ENCODE measurements around the gene PPP1R15B.

PPP1R15B gene

GRCh38 chr1:204420039-204421004, 8.7 kb upstream of the PPP1R15B start:
- no peak for DNase-seq

GRCh38 chr1:204419064-204419403, 7.4 kb upstream of the PPP1R15B start:
- peak; percentile 74 for DNase-seq

- peak; percentile 57 for DNase-seq
These were observed 6.8 kb upstream of the PPP1R15B start for GRCh38 chr1:204418174-204419063.

DNA sequence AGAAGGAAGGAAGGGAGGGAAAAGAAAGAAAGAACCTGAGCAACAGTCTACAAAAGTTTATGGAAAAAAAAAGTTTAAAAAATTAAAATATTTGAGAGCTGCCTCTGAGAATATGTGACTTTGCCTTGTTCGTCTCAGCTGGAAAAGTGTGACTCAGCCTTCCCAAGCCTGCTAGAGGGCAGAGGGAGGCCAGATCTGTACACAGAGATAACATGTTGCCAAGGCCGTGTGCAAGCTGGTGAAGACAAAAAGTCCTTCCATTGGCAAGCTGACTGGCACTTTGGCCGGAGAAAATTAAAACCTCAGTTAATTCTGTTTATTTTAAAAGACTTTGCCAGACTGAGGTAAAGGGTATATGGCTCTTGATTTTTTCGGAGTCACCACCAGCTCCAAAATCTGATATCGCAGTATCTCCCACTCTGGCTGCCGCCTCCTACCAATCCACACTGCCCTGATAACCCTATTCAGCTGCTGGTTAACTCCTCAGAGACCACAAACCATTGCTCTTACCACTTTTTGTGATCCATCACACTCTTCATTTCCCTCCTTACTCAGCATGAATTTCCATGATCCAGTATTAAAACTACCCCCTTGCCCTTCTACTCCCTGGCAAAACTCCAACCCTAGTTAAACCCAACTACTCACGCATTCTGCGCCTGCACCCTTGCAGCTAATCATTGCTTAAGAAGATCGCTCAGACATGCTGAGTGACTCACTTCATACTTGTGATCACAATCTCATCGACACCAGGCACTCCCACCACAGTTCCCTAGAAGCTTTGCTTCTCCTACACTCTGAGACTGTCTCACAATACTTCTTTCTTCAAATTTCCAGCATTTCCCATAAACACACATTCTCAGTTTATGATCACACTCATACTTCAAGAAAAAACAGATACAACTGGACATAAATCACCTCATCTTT, 5.7 kb upstream of the PPP1R15B start:
- peak; percentile 95 for DNase-seq

DNA sequence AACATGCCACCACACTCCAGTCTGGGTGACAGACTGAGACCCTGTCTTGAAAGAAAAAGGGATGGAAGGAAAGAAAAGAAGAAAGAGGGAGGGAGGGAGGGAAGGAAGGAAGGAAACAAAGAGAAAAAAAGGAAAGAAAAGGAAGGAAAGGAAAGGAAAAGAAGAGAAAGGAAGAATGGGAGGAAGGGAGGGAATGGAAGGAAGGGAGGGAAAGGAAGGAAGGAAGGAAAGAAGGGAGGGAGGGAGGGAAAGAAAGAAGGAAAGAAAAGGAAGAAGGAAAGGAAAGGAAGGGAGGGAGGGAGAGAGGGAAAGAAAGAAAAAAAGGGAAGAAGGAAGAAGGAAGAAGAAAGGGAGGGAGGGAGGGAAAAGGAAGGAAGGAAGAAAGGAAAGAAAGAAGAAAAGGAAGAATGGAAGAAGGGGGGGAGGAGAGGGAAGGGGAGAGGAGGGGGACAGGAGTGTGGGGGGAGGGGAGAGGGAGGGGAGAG, 5.0 kb upstream of the PPP1R15B start:
- no peak for DNase-seq

GRCh38 chr1:204415351-204415750, 3.7 kb upstream of the PPP1R15B start:
- no peak for DNase-seq

DNA sequence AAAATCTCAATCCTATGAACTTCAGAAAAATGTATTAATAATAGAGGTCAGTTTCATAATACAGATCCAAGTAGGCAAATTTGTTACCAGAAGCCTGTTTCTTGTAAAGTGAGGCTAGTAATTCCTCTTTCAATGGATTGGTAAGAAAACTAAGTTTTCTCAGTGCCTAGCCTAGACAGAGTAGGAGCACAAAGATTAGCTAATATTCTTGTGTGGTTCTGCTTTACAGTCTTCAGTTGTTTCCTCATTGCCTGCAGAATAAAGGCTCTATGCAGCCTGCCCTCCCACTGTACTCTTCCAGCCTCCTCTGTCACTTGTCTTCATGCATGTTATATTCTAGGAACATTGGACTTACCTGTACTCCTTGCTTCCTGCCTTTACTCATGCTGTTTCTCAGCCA, 2.4 kb upstream of the PPP1R15B start:
- DNase-seq = no peak

- no peak for DNase-seq
These were observed 1.5 kb upstream of the PPP1R15B start for GRCh38 chr1:204413170-204413535.

- peak; percentile 46 for DNase-seq
These were observed 748 bp downstream of the PPP1R15B start for GRCh38 chr1:204410688-204411450.

GRCh38 chr1:204409836-204410687, 1.6 kb downstream of the PPP1R15B start:
- no peak for DNase-seq

- no peak for DNase-seq
These were observed 2.5 kb downstream of the PPP1R15B start for GRCh38 chr1:204409123-204409522.

GRCh38 chr1:204408602-204409001, 3.0 kb downstream of the PPP1R15B start:
- DNase-seq = no peak

GRCh38 chr1:204408074-204408507, 3.5 kb downstream of the PPP1R15B start:
- peak; percentile 65 for DNase-seq

GRCh38 chr1:204407295-204407971, 4.2 kb downstream of the PPP1R15B start:
- no peak for DNase-seq

DNA sequence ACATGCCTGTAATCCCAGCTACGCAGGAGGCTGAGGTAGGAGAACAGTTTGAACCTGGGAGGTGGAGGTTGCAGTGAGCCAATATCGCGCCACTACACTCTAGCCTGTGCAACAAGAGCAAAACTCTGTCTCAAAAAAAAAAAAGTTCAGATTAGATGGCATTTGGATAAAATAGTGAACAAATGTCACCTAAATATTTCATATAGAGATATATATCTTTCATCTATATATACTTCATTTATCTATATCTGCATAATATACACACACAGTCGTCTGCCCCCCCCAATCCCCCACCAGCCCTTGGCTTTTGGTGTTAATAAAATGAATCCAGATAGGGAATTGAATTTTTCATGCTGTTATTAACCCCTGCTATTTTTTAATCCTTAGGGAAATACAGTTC, 5.0 kb downstream of the PPP1R15B start:
- DNase-seq = no peak

GRCh38 chr1:204405988-204406387, 5.6 kb downstream of the PPP1R15B start:
- no peak for DNase-seq

- DNase-seq = no peak
These were observed 7.0 kb downstream of the PPP1R15B start for GRCh38 chr1:204404629-204405028.

- DNase-seq = no peak
These were observed 9.2 kb downstream of the PPP1R15B start for GRCh38 chr1:204402391-204402790.

DNA sequence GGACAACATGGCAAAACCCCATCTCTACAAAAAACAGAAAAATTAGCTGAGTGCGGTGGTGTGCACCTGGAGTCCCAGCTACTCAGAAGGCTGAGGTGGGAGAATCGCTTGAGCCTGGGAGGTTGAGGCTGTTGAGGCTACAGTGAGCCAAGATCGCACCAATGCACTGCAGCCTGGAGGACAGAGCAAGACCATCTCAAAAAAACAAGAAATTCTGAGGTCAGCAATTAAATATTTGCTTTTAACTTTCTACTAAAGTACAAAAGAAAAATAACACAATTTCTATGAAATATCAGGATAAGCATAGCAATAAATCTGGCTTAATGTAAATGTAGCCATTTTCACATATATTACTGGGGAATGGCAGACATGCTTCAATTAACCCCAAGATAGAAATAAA, 9.9 kb downstream of the PPP1R15B start:
- DNase-seq = no peak
